ENCODE results near the gene UMPS. TPM values are rescaled to one million over a fixed set of nuclear protein-coding genes. Genes with fewer than 3 reads are reported as not detected.

UMPS gene
- total RNA-seq, 2 experiments from 2014 or later: 33.4 to 50.1 TPM

- DNase-seq: peak; percentile 82
- Mint-ChIP-seq H3K36me3 (no peaks in the 10 kb centered on the region), H3K27me3 (peaks cover 3% of the 10 kb centered on the region), H3K9me3 (ENCODE audit: low read depth) (no peaks in the 10 kb centered on the region), H3K4me1 (peaks cover 4% of the 10 kb centered on the region), H3K27ac (no peak overlapping the region), H3K4me3 (peak overlapping the region; percentile 42)
- peak; percentile 90 for ATAC-seq
- CTCF ChIA-PET: interaction anchor here (0.6 to 7.8 kb wide), 36 partner anchors 9 to 835 kb away, joined by 3 to 166 read pairs (median 4); partner anchors contain the start of gene OSBPL11
Observed at GRCh38 chr3:124761250-124761796, 31.1 kb downstream of the UMPS start.

DNA sequence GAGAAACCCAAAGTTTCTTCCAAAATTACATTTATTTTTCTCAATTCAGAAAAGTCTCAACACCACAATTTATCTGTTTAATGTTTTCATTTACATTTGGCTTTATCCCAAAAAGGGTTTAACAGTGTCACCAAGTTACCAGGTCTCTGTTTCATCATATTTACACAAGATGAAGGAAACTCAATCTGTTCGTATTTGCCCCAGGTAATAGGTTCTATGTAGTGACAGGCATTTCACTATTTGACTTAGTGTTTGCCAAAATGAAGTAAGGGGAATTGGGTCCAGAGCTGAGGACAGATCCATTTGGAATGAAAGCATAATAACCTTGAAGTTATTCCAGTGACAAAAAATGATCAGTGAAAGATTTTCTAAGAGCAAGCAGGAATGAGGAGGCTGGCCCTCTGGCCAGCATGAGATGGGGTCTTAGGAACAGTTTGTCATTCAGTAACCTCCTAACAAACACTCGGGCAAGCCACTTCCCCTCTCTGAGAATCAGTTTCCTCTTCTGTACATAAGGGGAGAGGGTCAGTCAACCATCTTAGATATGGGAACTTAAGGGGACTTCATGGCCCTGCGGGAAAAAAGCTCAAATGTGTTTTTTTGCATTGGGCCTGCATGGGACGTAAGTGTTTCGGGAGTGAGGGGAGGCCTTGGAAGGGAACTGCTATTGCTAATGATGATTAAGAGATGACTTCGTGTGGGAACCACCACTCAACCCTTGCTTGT, 31.8 kb downstream of the UMPS start:
- CTCF ChIA-PET: interaction anchor here (1.3 to 7.8 kb wide), 13 partner anchors 8 to 824 kb away, joined by 3 to 166 read pairs (median 8); no protein-coding TSS in a partner anchor
- ATAC-seq: no peak
- no peak for DNase-seq
- Mint-ChIP-seq H3K27ac (no peak overlapping the region), H3K27me3 (peaks cover 3% of the 10 kb centered on the region), H3K4me3 (no peak overlapping the region), H3K4me1 (peaks cover 4% of the 10 kb centered on the region), H3K9me3 (ENCODE audit: low read depth) (no peaks in the 10 kb centered on the region), H3K36me3 (no peaks in the 10 kb centered on the region)

- Mint-ChIP-seq H3K9me3 (ENCODE audit: low read depth) (no peaks in the 10 kb centered on the region), H3K27me3 (peaks cover 3% of the 10 kb centered on the region), H3K36me3 (no peaks in the 10 kb centered on the region), H3K4me3 (no peak overlapping the region), H3K27ac (no peak overlapping the region), H3K4me1 (peaks cover 4% of the 10 kb centered on the region)
- CTCF ChIA-PET: interaction anchor here (2.1 to 7.8 kb wide), 4 partner anchors 24 to 148 kb away, joined by 6 to 166 read pairs (median 14); no protein-coding TSS in a partner anchor
- DNase-seq (no peak), ATAC-seq (no peak)
Observed at GRCh38 chr3:124762661-124763011, 32.4 kb downstream of the UMPS start.

DNA sequence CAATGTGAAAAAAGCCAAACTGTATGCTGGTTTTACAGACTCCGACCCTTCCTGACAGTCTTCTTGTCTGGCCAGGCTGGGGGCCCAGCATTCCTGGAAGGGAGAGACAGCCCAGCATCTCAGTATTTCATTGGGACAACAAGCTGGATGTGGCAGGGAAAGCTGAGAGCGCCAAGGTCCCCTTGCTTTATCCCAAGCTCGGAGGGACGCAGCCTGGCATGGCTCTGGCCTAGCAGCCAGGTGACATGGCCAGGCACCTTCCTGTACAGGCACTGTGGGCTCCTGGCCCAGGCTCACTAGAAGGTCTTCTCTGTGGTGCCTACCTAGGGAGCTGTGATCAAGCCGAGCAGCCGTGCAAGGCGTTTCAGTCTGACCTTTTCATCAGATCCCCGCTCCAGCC, 33.0 kb downstream of the UMPS start:
- H3K27me3 Mint-ChIP-seq: peaks cover 4% of the 10 kb centered on the region
- CTCF ChIA-PET: interaction anchor here (2.5 to 7.8 kb wide), 3 partner anchors 24 to 147 kb away, joined by 6 to 166 read pairs (median 22); no protein-coding TSS in a partner anchor
- no peak overlapping the region for H3K27ac Mint-ChIP-seq
- H3K9me3 Mint-ChIP-seq (ENCODE audit: low read depth): no peaks in the 10 kb centered on the region
- no peaks in the 10 kb centered on the region for H3K36me3 Mint-ChIP-seq
- no peak overlapping the region for H3K4me3 Mint-ChIP-seq
- ATAC-seq (no peak), DNase-seq (no peak)
- H3K4me1 Mint-ChIP-seq: peaks cover 4% of the 10 kb centered on the region

- ATAC-seq (no peak), DNase-seq (no peak)
- H3K9me3 Mint-ChIP-seq (ENCODE audit: low read depth): no peaks in the 10 kb centered on the region
- H3K4me1 Mint-ChIP-seq: peaks cover 4% of the 10 kb centered on the region
- no peaks in the 10 kb centered on the region for H3K36me3 Mint-ChIP-seq
- CTCF ChIA-PET: interaction anchor here (2.5 to 7.8 kb wide), 2 partner anchors 140 to 147 kb away, joined by 6 to 166 read pairs; no protein-coding TSS in a partner anchor
- no peak overlapping the region for H3K27ac Mint-ChIP-seq
- H3K4me3 Mint-ChIP-seq: no peak overlapping the region
- H3K27me3 Mint-ChIP-seq: peaks cover 6% of the 10 kb centered on the region
Observed at GRCh38 chr3:124763644-124764358, 33.5 kb downstream of the UMPS start.

DNA sequence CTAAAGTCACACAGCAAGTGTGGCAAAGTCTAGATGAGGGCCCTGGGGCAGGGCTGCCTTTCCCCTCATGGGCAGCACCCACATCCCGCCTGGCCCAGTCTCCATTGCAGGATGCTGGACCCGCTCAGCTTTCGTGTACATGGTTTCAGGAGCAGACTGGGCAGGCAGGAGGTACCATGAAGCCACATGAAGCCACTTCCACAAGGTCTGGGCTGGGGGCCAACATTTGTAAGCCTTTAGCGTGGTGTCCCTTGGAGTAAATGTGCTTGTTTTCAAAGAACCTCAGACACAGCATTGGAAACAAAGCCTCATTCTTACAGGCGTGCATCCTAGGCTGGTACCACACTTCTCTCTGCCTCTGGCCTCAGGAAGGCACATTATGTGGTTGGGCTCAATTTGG, 34.5 kb downstream of the UMPS start:
- CTCF ChIA-PET: interaction anchor here (7.8 kb wide), 1 partner anchor 139 kb away, joined by 166 read pairs; no protein-coding TSS in a partner anchor
- Mint-ChIP-seq H3K27me3 (peaks cover 14% of the 10 kb centered on the region), H3K4me3 (no peak overlapping the region), H3K36me3 (no peaks in the 10 kb centered on the region), H3K4me1 (peaks cover 4% of the 10 kb centered on the region), H3K27ac (no peak overlapping the region), H3K9me3 (ENCODE audit: low read depth) (no peaks in the 10 kb centered on the region)
- DNase-seq (no peak), ATAC-seq (no peak)

DNA sequence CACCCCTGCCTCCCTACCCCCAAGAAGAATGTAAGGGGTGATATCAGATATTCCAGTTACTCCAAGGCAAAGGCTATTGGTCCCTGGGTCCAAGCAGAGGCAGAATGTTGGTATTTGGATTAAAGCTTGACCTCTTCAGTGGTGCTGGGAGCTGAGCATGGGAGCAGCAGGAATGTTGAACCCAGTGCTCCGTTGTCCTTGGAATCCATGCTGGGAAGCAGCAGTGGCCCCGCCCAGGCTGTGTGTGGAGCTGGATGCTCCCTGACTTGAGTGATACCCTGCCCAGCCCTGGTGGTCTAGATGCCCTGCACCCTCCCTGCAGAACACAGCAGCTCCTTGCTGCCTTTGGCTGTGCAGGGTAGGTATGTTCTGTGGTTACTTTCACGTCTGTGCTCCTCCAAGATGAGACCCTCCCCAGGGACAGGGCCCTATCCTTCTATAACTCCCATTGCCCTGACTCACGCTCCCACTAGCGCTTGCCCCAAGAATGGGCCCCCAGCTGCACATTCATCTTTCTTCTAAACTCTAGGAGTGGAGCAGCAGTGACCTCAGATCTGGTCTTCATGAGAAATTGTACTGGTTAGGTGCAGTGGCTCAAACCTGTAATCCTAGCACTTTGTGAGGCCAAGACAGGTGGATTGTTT, 35.1 kb downstream of the UMPS start:
- no peak overlapping the region for H3K4me3 Mint-ChIP-seq
- no peak for DNase-seq

GRCh38 chr3:124766113-124767095, 36.2 kb downstream of the UMPS start:
- Mint-ChIP-seq H3K27ac (no peak overlapping the region), H3K9me3 (ENCODE audit: low read depth) (no peaks in the 10 kb centered on the region), H3K36me3 (no peaks in the 10 kb centered on the region), H3K4me1 (peaks cover 1% of the 10 kb centered on the region), H3K27me3 (peaks cover 23% of the 10 kb centered on the region), H3K4me3 (no peak overlapping the region)
- DNase-seq: no peak
- no peak for ATAC-seq
- CTCF ChIA-PET: interaction anchor here (0.7 kb wide), 1 partner anchor 804 kb away, joined by 3 read pairs; no protein-coding TSS in a partner anchor

More for the DNA sequence above, 35.1 kb downstream of the UMPS start:
- no peaks in the 10 kb centered on the region for H3K9me3 Mint-ChIP-seq (ENCODE audit: low read depth)
- no peaks in the 10 kb centered on the region for H3K36me3 Mint-ChIP-seq
- H3K27me3 Mint-ChIP-seq: peaks cover 20% of the 10 kb centered on the region
- ATAC-seq: no peak
- no peak overlapping the region for H3K27ac Mint-ChIP-seq
- CTCF ChIA-PET: interaction anchor here (0.7 to 7.8 kb wide), 2 partner anchors 139 to 805 kb away, joined by 3 to 166 read pairs; no protein-coding TSS in a partner anchor
- peaks cover 4% of the 10 kb centered on the region for H3K4me1 Mint-ChIP-seq

- Mint-ChIP-seq H3K9me3 (ENCODE audit: low read depth) (no peaks in the 10 kb centered on the region), H3K27ac (no peak overlapping the region), H3K27me3 (peaks cover 27% of the 10 kb centered on the region)
Observed at GRCh38 chr3:124767264-124767663, 37.0 kb downstream of the UMPS start.

GRCh38 chr3:124767691-124768090, 37.4 kb downstream of the UMPS start:
- H3K9me3 Mint-ChIP-seq (ENCODE audit: low read depth): no peaks in the 10 kb centered on the region
- no peaks in the 10 kb centered on the region for H3K36me3 Mint-ChIP-seq
- ATAC-seq: no peak
- no peak for DNase-seq
- H3K27me3 Mint-ChIP-seq: peaks cover 30% of the 10 kb centered on the region
- H3K4me3 Mint-ChIP-seq: no peak overlapping the region
- no peak overlapping the region for H3K27ac Mint-ChIP-seq
- CTCF ChIA-PET: interaction anchor here (0.7 kb wide), 1 partner anchor 133 kb away, joined by 4 read pairs; no protein-coding TSS in a partner anchor
- H3K4me1 Mint-ChIP-seq: no peaks in the 10 kb centered on the region

More at GRCh38 chr3:124767264-124767663, 37.0 kb downstream of the UMPS start:
- ATAC-seq (no peak), DNase-seq (no peak)
- H3K4me3 Mint-ChIP-seq: no peak overlapping the region
- no peaks in the 10 kb centered on the region for H3K4me1 Mint-ChIP-seq
- H3K36me3 Mint-ChIP-seq: no peaks in the 10 kb centered on the region
- CTCF ChIA-PET: interaction anchor here (0.7 kb wide), 1 partner anchor 134 kb away, joined by 4 read pairs; no protein-coding TSS in a partner anchor

DNA sequence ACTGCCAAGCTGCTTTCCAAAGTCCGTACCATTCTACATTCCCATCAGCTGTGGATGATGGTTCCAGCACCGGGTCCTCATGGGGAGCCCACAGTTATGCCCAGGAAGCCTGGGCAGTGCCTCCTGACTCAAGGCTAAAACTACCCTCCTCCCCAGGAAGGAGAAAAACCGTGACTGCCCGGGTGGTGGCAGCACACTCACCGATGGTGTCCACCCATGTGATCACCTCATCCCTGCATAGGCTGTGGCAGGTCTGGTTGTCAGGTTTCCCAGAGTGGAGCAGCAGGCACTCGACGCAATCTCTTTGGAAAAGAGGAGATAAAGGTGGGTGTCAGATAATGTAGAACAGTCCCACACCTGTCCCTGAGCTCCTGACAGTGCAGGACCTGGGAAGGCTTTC, 38.6 kb downstream of the UMPS start:
- no peaks in the 10 kb centered on the region for H3K4me1 Mint-ChIP-seq
- H3K9me3 Mint-ChIP-seq (ENCODE audit: low read depth): no peaks in the 10 kb centered on the region
- no peak overlapping the region for H3K27ac Mint-ChIP-seq
- peaks cover 31% of the 10 kb centered on the region for H3K27me3 Mint-ChIP-seq
- DNase-seq (no peak), ATAC-seq (no peak)
- H3K36me3 Mint-ChIP-seq: no peaks in the 10 kb centered on the region
- H3K4me3 Mint-ChIP-seq: no peak overlapping the region
- CTCF ChIA-PET: interaction anchor here (3.4 to 3.8 kb wide), 2 partner anchors 8 to 133 kb away, joined by 18 to 24 read pairs; no protein-coding TSS in a partner anchor

- no peak overlapping the region for H3K27ac Mint-ChIP-seq
- no peaks in the 10 kb centered on the region for H3K4me1 Mint-ChIP-seq
- no peak overlapping the region for H3K4me3 Mint-ChIP-seq
Observed at GRCh38 chr3:124769462-124769861, 39.2 kb downstream of the UMPS start.

More at GRCh38 chr3:124769462-124769861, 39.2 kb downstream of the UMPS start:
- ATAC-seq (no peak), DNase-seq (no peak)
- CTCF ChIA-PET: interaction anchor here (3.4 to 3.8 kb wide), 2 partner anchors 9 to 132 kb away, joined by 18 to 24 read pairs; no protein-coding TSS in a partner anchor
- H3K36me3 Mint-ChIP-seq: no peaks in the 10 kb centered on the region
- peaks cover 36% of the 10 kb centered on the region for H3K27me3 Mint-ChIP-seq
- H3K9me3 Mint-ChIP-seq (ENCODE audit: low read depth): no peaks in the 10 kb centered on the region

All from activated CD8-positive, alpha-beta memory T cell treated with anti-CD3 and anti-CD28 coated beads, Interleukin-2, amount 10 ng/mL, durations not matched to agents 7 days and 5 days (primary cell).